Measurements from ENCODE around the gene MYBPC3.

Gene MYBPC3

GRCh38 chr11:47352556-47352955 lies at the start of gene MYBPC3:
MYBPC3 (minus strand) TSS chr11:47352702; CDS start chr11:47352647, 55 bp downstream.
- no peak for DNase-seq

DNA sequence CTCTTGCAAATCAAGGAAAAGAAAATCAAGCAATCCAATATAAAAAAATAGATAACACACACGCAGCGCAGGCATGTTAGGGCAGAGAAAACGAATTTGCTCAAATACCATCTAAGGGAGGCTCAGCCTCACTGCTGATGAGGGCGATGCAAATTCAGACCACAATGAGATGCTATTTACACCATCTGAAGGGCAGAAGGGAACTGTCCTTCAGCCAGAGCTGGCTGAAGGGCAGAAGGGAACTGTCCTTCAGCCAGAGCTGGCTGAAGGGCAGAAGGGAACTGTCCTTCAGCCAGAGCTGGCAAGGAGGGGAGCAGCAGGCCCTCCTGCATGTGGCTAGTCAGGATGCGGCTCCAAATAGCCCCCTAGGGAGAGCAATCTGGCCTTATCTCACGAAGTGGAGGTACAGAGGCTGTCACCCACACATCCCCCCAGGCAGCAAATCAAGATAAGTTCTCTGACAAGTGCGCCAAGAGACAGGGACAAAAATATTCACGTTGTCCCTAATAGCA lies 48.3 kb upstream of the MYBPC3 start:
- no peak for DNase-seq

DNA sequence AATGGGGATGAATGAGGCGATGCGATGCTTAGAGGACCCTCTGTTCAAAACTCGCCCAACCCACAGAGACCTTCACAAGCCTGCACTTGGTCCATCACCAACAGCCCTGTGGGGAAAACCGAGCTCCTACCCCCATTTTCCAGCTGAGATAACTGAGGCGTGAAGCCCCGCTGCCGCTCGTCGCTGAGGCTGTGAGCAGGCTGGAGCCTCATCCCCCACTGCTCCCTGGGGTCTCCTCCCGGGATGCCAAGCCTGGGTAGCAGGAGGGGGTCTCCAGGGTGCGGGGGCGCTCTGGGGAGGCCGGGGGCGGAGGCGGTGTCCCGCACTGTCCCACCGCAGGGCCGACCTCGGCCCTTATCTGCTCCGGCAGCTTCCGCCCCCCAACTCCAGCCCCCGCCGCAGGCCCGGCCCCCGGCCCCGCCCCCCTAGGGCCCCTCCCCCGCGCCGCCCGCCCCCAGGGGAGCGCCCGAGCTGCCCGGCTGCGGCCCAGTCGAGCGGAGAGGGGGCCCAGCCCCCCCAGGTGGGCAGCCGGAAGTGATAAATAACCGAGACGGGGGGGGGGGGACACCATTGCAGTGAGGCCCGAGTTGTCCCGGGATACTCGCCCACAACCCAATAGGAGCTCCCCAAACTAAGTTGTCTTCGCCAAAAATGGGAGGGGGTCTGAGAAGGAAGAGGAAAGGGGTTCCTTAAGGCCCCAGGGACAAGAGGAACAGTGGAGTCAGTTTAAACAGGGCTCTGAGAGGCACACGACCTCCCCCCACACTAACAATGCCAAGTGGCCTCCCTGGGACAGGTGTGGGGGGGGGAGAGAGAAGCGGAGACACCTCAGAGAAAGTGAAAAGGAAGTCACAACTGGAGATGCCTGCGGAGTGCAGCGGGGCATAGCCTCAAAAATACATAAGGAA lies 47.6 kb upstream of the MYBPC3 start:
- no peak for DNase-seq

- DNase-seq, result no peak
Measured at GRCh38 chr11:47398551-47398950, 46.0 kb upstream of the MYBPC3 start.

- no peak for DNase-seq
Measured at GRCh38 chr11:47398011-47398410, 45.5 kb upstream of the MYBPC3 start.

GRCh38 chr11:47396049-47396320 lies 43.5 kb upstream of the MYBPC3 start:
- DNase-seq, result no peak

- no peak for DNase-seq
Measured at GRCh38 chr11:47395223-47396048, 42.9 kb upstream of the MYBPC3 start.

DNA sequence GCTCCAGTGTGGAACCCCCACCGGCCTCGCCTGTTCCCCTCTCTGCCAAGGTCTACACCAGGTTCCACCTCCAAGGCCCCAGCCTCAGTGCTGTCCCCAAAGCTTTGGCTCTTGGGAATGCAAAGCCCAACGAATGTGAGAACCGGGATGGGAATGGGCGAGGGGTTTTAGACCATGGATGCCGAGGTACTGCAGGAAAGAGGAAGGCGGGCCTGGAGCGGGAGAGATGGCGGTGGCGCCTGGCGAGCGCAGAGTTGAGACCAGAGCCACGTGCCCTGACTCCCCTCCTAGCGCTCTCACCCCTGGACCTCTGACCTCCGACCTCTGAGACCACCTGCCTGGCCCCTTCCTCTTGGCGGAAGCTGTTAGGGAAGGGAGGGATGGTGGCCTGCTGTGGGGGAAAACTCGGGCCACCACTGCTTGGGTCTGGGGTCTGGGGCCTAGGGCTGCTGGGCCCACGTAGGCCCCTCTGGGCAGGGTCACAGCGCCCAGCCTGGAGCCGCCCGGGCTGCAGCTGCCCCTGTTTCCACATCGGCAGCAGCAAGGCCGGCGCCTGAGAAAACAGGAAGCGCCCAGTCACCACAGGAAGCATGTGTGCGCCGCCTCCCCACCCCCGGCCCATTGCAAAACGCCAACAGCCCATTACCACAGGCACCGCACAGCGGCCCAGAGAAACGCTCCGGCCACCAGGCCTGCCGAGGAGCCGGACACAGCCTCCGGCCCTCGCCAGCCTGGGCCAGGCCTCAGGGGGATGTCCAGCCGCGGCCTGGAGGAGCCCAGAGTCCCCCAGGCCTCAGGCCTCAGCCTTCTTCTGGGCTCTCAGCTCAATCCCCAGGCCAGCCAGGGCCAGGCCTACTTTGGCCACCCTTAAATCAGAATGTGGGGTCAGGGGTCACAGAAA lies 42.1 kb upstream of the MYBPC3 start:
- DNase-seq, result no peak

DNA sequence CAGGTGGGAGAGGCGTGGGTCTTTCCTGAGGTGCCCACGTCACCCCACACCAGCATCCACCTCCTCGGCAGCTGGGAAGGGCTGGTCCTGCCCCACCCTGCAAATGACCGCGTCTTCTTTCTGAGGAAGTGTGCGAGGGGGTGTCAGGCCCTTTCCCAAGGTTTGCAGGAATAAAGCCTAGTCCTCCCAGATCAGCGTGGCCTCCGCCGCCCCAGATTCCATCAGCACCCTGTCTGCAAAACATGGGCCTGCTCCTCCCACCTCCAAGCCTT lies 41.5 kb upstream of the MYBPC3 start:
- DNase-seq, result no peak

DNA sequence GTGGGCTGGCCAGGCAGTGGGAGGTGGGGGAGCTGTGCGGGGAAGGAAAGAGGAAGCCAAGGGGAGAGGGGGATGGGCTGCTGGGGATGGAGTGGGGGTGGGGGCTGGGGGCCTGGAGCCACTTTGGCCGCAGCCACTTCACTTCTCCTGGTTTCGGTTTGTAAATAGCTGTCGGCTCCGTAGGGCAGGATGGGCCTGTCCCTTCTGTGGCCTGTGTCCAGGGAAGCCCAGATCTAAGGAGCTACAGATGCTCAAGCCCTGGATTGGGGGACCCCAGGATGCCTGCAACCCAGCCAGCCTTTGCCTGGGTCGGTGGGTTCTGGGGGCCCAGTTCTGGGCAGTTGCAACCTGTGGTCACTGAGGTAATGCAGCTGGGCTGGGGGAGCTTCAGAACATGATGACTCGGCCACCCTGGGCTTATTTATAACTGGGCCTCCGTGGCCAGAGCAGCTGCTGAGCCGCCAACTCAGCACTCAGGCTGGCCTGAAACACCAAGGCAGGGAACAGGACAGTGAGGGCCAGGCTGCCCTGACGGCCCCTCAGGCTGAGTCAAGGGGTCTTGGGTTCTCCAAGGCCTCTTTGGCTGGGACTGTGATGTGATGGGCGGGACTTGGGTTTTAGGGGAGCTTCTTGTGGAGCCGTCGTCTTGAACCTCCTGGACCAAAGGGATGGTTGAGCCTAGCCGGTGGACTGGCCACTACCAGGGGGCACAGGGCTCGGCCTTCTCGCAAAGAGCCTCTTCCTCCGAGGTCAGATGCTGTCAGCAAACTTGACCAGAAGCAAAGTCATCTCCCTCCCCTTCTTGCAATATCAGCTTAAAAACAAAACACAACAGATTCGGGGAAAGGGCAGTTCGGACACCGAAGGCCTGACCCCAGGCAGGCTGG lies 40.9 kb upstream of the MYBPC3 start:
- no peak for DNase-seq

- no peak for DNase-seq
Measured at GRCh38 chr11:47392546-47393162, 40.2 kb upstream of the MYBPC3 start.

DNA sequence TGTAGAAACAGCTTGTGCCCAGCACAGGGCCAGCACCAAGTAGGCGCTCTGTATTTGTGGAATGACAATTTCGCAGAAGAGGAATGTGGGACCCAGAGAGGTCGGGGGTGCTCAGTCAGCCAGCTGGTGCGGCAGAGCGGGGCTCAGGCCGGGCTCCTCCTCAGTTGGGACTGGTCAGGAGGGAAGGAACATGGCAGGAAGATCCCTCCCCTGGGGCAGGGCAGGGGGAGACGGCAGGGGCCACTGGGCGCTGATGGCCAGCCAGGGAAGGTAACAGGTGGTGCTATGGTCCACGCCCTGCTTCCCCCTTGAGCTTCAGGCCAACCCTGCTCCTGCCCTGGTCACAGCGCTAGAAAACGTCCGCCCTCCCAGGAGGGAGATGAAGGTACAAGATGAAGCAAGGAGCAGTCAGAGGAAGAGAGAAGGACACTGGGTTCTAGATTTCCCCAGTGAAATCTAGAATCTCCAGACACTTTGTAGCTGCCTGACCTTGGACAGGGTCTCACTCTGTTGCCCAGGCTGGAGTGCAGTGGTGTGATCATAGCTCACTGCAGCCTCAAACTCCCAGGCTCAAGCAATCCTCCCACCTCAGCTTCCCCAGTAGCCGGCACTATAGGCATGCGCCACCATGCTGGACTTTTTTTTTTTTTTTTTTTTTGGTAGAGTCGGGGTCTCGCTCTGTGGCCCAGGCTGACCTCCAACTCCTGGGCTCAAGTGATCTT lies 39.4 kb upstream of the MYBPC3 start:
- no peak for DNase-seq

DNA sequence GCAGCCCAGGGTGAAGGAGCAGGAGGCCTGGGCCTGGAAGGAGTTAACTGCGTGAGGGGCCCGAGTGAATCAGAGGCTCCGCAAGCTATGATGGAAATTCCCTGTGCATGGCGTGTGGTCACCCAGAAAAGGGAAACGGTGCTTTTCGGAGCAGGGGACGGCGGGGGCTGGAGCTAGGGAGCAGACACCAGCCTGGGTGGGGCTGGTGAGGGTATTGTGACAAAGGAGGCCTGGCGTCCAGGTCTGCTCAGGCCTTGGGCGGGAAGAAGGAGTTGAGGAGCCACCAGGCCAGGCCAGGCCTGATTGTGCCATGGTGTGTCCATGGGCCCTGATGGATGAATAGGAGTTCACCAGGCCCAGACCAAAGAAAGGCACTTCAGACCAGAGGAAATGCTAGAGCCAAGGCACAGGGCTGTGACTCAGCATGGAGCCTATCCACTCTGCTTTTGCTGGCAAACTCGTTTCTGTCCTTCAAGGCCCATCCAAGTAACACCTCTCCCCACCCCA lies 38.6 kb upstream of the MYBPC3 start:
- DNase-seq, result no peak

DNA sequence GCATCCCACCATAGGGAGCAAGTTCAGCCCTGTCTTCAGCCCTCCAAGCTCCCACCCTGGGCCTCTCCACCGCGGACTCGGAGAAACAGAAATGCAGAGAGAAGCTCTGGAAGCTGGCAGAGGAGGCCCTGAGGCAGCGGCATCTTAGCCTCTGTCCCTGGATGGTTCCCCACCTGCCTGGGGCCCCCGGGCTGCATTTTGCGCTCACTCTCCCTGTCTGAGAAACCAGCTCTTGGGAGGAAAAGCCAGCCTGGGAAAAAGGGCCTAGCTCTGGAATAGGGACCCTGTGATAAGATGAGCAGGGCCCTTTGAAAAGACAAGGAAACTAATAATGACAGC lies 37.9 kb upstream of the MYBPC3 start:
- no peak for DNase-seq

DNA sequence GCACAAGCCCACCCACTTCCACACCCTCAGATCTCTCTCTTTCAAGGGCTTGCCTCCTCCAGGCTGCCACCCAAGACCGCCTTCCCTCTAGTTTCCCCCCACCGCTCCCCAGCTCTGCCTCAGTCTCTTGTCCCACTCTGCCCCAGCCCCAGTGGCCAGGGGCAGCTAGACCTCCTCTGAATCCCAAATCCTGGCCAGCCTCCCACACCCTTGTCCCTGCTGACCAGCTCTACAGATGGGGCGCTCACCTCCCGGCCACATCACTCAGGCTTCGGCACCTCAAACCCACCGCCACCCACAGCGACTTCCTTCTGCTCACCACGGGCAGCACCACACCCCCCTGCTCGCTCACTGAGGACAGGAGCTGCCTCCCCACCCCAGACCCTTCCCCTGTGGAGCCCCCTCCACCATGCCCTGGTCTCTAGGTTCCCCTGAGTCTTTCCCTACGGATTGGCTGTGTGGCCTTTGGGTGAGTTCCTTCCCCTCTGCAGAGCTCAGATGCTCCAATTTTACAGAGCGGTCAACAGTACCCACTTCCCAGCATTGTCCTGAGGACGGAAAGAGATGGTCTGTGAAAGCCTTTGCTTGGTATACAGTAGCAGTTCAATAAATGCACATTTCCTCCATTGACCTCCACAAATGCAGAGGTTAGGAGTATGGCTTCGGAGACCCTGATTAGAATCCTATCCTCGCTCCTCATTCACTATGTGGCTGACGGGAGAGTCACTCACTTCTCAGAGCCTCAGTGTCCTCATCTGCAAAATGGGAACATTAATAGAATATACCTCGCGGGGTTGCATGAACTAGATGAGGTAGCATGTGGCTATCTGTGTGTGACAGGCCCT lies 37.3 kb upstream of the MYBPC3 start:
- DNase-seq, result no peak

- DNase-seq, result no peak
Measured at GRCh38 chr11:47388697-47389576, 36.4 kb upstream of the MYBPC3 start.

DNA sequence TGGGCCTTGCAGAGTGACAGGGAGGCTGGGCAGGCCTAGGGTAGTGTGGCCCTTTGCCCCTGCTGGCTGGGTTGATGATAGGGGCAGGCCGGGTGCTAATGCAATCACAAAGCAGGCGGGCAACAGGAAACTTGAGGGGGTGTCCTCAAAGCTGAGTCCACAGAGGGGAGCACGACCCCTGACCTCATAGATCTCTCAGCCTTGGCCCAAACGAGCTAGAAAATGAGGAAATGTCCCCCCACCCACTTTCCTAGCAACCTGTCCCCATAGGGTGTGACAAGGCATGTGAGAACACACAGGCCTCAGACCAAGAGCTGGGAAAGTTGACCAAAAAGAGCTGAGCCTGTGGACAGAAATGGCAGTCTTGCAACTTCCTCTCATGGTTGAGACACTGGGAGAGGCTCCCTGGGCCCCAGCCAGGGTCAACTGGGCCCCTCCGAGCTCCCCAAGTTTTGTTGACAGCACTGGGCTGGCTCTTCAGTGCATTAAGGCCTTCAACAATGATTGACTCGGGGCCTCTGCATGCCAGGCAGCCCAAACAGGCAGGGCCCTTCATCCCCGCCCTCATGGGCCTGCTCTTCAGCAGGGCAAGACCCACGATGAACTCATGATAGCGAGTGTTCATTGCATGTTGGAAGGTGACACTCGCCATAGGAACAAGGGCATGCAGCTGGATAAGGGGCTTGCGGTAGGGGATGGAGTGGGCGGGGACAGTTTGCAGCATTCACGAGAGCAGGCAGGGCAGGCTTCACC lies 35.6 kb upstream of the MYBPC3 start:
- DNase-seq, result no peak

GRCh38 chr11:47384498-47384897 lies 32.0 kb upstream of the MYBPC3 start:
- no peak for DNase-seq
